HG03097 (cell line): Measurements from ENCODE around the gene PCMT1.
"Not testable (repeated sequence)": the region's sequence is repeated elsewhere in the genome, so short reads cannot be mapped to it uniquely, and the experiment has no call there.

ENCODE experiments used
- ATAC-seq: cut with Tn5 transposase; IDR thresholded peaks from one replicate; pipeline ENCODE4 v1.9.1; 2021; ENCODE audit not compliant: unreplicated experiment, low FRiP score

Gene PCMT1

GRCh38 chr6:149813351-149813750 lies 63.8 kb downstream of the PCMT1 start:
- ATAC-seq: no peak

DNA sequence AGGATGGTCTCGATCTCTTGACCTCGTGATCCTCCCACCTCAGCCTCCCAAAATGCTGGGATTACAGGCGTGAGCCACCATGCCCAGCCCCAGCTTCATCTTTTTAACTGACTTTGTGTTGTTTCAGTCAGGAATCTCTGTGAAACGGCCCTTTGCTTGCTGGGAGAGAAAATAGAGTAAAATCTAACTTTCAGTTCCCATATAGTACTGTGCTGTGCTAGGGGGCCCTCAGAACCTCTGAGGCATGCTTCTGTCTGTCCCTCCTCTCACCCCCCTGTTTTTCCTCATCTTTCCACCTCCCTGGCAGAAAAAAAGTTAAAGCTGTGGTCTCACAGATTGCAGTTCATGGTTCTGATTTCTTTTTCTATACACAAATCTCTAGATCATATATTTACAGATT lies 66.2 kb downstream of the PCMT1 start:
- ATAC-seq: no peak

DNA sequence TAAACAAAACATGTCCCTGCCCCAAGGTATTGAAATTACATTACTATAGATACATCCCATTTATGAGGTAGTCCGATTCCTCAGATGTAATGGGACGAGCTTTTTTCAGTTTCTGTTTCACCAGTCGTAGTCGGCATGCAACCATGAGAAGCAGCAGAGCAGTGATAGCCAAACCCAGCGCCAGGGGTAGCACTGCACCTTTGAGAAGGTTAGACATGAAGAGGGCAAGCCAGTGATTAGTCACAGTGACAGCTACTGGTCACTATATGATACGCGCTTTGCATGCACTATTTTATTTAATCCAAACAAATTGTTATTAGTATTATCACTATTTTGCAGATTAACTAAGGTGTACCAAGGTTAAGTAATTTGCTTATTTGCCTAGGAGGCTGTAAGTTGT lies 71.0 kb downstream of the PCMT1 start:
- ATAC-seq: no peak

DNA sequence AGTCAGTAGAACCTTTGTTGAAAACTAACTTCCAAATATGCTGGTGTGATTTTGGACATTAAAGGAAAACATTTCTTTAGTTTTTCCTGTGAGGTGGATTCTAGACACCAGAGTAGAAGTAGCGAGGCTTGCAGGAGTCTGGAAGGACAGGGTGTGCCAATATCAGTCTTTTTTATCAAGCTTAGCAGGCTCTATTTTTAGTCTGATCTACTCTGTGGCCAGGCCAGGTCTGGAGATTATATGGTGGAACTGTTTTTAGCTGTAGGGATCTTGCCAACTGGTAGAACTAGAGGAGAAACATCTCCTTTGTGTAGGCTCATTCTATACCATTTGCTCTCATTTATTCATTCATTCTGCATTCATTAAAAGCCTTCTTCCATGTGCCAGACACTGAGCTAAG lies 72.0 kb downstream of the PCMT1 start:
- ATAC-seq: no peak

GRCh38 chr6:149823013-149823412 lies 73.5 kb downstream of the PCMT1 start:
- no peak for ATAC-seq

DNA sequence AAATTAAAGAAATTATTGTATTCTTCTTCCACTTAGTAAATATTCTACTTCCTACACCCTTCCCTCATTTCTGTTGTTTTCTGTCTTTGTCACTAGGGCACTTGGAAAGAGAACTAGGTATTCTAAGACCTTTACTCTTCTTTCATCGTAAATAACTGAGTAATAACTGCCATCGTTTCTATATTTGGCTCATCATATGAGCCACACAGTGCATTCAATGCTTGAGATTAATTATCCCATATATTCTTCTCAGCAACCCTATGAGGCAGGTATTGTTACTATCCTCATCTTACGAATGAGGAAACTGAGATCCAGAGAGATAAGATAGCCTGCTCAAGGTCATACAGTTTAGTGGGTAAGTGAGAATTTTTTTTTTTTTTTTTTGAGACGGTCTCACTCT lies 75.8 kb downstream of the PCMT1 start:
- ATAC-seq: no peak

DNA sequence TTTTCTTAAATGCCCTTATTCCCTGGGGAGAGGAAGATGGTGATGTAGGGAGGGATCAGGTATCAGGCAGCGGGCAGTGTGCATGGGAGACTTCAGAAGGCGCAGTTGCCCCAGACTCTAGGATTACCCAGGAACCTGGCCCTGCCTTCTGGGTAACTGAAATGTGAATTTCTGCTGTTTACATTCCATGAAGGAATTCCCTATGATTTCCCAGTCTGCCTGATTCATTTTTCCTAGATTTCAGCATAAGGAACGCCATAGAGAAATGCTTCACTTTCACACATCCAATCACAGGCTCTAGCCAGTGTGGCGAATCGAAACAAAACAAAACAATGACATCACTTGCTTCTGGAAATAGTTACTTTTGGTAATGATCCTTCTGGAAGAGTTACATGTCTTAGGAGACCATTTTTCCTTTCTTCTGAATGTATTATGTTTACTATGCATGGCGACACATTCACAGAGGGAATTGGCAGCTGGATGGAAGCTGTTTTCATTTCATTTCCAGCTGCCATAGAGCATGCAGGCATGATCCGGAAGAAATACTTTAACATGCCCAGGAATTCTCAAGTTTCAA lies 81.3 kb downstream of the PCMT1 start:
- no peak for ATAC-seq

GRCh38 chr6:149831308-149831820 lies 81.8 kb downstream of the PCMT1 start:
- no peak for ATAC-seq

DNA sequence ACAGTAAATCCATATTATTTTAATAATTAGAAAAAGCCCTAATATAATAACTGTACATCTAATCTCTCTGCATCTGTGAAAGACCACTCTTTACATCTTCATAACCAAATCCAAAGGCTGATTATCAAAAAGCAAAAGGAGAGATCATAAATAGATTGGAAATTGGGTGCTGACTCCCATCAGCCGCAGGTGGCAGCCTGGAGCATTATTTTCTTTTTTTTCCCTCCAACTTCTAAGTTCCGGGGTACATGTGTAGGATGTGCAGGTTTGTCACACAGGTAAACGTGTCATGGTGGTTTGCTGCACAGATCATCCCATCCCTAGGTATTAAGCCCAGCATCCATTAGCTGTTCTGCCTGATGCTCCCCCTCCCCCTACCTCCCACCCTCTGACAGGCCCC lies 84.1 kb downstream of the PCMT1 start:
- ATAC-seq: no peak

DNA sequence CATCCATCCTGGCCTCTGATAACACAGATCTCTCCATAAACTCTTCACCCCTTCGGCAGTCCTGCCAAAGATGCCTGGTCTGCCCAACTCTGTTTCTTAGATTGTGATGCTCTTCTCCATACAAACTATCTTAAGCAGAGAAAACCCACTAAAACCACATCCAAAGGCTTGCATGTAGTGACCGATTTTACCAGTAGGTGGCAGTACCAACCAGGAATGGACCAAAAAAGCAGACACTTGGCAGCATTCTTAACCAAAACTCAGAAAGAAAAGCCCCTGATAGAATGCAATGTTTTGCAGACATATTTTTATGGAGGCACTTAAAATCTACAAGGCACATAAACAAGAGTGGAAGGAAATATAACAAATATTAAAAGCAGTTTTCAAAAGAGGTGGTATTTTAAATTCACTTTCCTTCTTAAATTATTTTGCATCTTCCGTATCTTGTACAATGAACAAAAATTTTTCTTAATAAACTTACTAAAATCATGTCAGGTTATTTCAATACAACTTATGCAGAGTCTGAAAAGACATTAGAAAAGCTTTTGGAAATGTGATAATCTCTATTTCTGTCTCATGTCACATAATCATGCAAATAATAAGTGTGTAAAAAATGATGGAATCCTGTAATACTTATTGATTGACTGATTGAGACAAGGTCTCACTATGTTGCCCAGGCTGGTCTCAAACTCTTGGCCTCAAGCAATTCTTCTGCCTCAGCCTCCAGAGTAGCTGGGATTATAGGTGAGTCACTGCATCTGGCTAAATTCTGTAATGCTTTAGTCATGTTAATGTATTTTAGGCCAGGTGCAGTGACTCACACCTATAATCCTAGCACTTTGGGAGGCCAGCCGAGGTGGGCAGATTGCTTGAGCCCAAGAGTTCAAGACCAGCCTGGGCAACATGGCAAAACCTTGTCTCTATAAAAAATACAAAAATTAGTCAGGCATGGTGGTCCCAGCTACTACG lies 85.3 kb downstream of the PCMT1 start:
- ATAC-seq: no peak

- no peak for ATAC-seq
These were observed 91.0 kb downstream of the PCMT1 start for GRCh38 chr6:149840345-149841075.

DNA sequence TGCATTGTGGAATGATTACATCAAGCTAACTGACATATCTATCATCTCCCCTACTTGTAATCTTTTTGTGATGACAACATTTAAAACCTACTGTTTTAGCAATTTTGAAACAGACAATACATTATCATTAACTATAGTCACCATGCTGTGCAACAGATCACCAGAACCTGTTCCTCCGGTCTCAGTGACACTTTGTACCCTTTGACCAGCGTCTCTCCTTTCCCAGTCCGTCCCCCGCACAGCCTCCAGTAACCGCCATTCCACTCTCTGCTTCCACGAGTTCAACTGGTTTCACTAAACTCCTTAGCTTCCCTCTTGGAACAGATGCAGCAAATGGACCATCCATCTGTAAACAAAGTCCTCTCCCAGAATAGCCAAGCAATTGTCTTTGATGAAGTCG lies 92.8 kb downstream of the PCMT1 start:
- no peak for ATAC-seq

DNA sequence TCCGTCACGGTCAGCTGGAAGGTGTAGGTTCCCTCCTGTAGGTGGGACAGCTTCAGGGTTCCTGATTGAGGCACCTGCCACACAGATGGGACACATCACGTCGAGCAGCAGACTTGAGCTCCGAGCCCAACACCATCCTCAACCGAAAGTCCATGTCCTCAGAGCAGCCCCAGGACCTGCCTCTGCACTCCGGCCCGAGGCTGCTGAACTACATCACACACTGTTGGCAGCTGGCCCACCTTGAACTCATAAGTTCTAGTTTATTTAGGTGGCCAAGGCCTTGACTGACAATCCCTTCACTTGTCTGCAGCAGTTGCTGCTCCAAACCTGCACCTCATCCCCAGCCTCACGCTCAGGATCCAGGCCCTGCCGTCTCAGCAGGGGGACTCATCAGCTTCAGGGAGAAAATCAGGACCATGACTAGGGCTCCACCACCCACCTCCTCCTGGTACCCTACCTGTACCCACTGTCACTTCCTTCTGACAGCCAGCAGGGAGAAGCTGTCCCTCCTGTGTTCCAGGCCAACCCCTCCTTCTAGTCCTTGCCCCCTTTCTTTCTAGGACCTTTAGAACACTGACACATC lies 93.6 kb downstream of the PCMT1 start:
- no peak for ATAC-seq

- not testable (repeated sequence) for ATAC-seq
These were observed 94.5 kb downstream of the PCMT1 start for GRCh38 chr6:149844036-149844435.

DNA sequence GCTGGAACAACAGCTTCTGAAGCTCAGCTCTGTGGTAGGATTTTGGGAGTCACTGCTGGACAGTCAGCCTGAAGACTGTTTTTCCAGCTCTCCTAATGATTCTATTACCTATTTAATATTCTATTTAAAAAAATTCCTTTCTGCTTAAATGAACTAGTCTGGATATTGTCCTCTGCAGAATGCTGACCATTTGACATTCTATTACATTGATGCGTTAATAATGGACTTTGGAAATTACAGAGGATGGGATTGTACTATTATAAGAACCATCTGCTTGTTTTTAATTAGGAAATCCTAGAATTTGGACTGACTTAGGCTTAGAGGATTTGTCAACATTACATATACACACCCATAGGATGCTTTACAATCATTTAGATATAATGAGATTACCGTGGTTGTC lies 94.9 kb downstream of the PCMT1 start:
- ATAC-seq: no peak

GRCh38 chr6:149845549-149845948 lies 96.0 kb downstream of the PCMT1 start:
- ATAC-seq: no peak

DNA sequence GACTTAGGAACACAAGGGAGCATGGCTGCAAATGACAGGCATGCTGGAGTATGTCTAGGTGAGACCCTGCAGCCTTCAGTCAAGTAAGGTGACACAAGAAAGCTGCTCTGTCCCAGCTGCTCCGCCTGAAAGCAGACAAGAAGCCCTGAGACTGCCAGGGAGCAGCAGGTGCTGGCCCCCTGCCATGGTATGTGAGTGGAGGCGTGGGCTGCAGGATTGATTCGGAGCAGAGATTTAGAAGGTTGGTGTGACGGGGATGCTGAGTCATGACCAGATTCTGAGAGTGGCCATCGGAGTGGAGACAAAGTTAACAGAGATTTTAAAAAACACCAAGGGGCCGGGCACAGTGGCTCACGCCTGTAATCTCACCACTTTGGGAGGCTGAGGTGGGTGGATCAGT lies 96.8 kb downstream of the PCMT1 start:
- no peak for ATAC-seq

DNA sequence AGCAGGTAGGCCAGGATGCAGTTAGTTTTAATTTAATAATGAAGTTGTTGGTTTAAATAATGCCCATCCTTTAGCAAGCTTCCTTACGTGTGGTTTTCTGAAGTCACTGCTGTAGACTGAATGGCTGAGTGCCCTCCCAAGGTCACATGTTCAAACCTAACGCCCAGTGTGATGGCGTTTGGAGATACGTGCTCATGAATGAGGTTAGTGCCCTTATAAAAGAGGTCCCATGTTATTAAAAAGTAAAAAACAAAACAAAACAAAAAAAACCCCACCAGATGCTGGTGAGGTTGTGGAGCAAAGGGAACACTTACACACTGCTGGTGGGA lies 98.4 kb downstream of the PCMT1 start:
- no peak for ATAC-seq

GRCh38 chr6:149848343-149848742 lies 98.8 kb downstream of the PCMT1 start:
- not testable (repeated sequence) for ATAC-seq

- no peak for ATAC-seq
These were observed 102.0 kb downstream of the PCMT1 start for GRCh38 chr6:149851461-149852110.
